GM04504 (cell line): ENCODE data around the gene LINC01488.

ENCODE experiments used
- DNase-seq: peaks from one replicate; pipeline ENCODE4 v3.0.0-alpha.2; 2012; ENCODE audit warnings: low read depth

Gene LINC01488

GRCh38 chr11:69479591-69480271, 1.7 kb upstream of the LINC01488 start:
- no peak for DNase-seq

GRCh38 chr11:69480547-69481392, 693 bp upstream of the LINC01488 start:
- no peak for DNase-seq

- no peak for DNase-seq
Measured at GRCh38 chr11:69482322-69482721, 859 bp downstream of the LINC01488 start.

- DNase-seq: no peak
Measured at GRCh38 chr11:69483170-69483569, 1.7 kb downstream of the LINC01488 start.

GRCh38 chr11:69483691-69484426, 2.4 kb downstream of the LINC01488 start:
- no peak for DNase-seq

- DNase-seq: no peak
Measured at GRCh38 chr11:69484427-69485259, 3.2 kb downstream of the LINC01488 start.

GRCh38 chr11:69485337-69486041, 4.0 kb downstream of the LINC01488 start:
- DNase-seq: no peak

GRCh38 chr11:69486056-69486772, 4.8 kb downstream of the LINC01488 start:
- no peak for DNase-seq

- no peak for DNase-seq
Measured at GRCh38 chr11:69486773-69487291, 5.4 kb downstream of the LINC01488 start.

- DNase-seq: no peak
Measured at GRCh38 chr11:69487391-69487790, 5.9 kb downstream of the LINC01488 start.

- DNase-seq: no peak
Measured at GRCh38 chr11:69487849-69488542, 6.5 kb downstream of the LINC01488 start.

- no peak for DNase-seq
Measured at GRCh38 chr11:69488543-69488940, 7.1 kb downstream of the LINC01488 start.

- no peak for DNase-seq
Measured at GRCh38 chr11:69489031-69489745, 7.7 kb downstream of the LINC01488 start.

GRCh38 chr11:69489746-69490365, 8.4 kb downstream of the LINC01488 start:
- no peak for DNase-seq

GRCh38 chr11:69490516-69490915, 9.1 kb downstream of the LINC01488 start:
- DNase-seq: no peak

GRCh38 chr11:69491071-69492031, 9.9 kb downstream of the LINC01488 start:
- no peak for DNase-seq
